GM12864 (cell line): ENCODE data around the gene ACSF3.

Experiments
- DNase-seq: peaks from one replicate; pipeline ENCODE4 v3.0.0-alpha.2; 2011; ENCODE audit warnings: low read depth
- H3K4me3 ChIP-seq: 2 replicates; pipeline ENCODE4 v1.5.1; 2011; ENCODE audit warnings: mild to moderate bottlenecking, low read depth, low read length, control low read depth
- CTCF ChIP-seq: IDR thresholded peaks from 2 replicates; pipeline ENCODE4 v1.5.1; 2011; ENCODE audit warnings: low read depth, mild to moderate bottlenecking, moderate library complexity, low read length, control low read depth, inconsistent platforms; ENCODE audit errors: missing control alignments

The ACSF3 gene

GRCh38 chr16:89194340-89195311 lies 101.0 kb downstream of the ACSF3 start:
- DNase-seq: no peak
- H3K4me3 ChIP-seq: no peak overlapping the region
- TF ChIP-seq CTCF: no peak

- no peak overlapping the region for H3K4me3 ChIP-seq
- DNase-seq: no peak
- TF ChIP-seq CTCF: no peak
These were observed 102.0 kb downstream of the ACSF3 start for GRCh38 chr16:89195521-89196171.

- no peak for TF ChIP-seq CTCF
- no peak overlapping the region for H3K4me3 ChIP-seq
- DNase-seq: no peak
These were observed 103.5 kb downstream of the ACSF3 start for GRCh38 chr16:89197033-89197632.

GRCh38 chr16:89197633-89198416 lies 104.2 kb downstream of the ACSF3 start:
- TF ChIP-seq CTCF: no peak
- no peak for DNase-seq
- H3K4me3 ChIP-seq: no peak overlapping the region

- no peak for DNase-seq
- no peak overlapping the region for H3K4me3 ChIP-seq
- TF ChIP-seq CTCF: no peak
These were observed 105.0 kb downstream of the ACSF3 start for GRCh38 chr16:89198417-89199240.
